WTC11 (cell line): ENCODE data around the gene TNNI2. TPM values are rescaled to one million over a fixed set of nuclear protein-coding genes. Genes with fewer than 3 reads are reported as not detected.

ENCODE experiments used
- ATAC-seq: fragments of 200-7000 bp; cut with Tn5 transposase; 2 replicates; pipeline ENCODE4 v1.10.0; 2021; ENCODE audit warnings: mild to moderate bottlenecking, moderate library complexity
- CTCF ChIA-PET: fragments of 300-600 bp; sonication (Branson Sonifier 250); formaldehyde crosslinking; loops from one replicate; lab custom pipeline; 2021; ENCODE audit warnings: antibody characterized with exemption; lab: Charles Lee
- POLR2A ChIA-PET: fragments of 350-600 bp; sonication (Branson Sonifier 250); formaldehyde crosslinking; loops from one replicate; lab custom pipeline; 2021; ENCODE audit warnings: antibody characterized with exemption; lab: Charles Lee
- DNase-seq: peaks from one replicate; pipeline ENCODE4 v3.0.0; 2021; ENCODE audit warnings: low spot score
- H3K27ac Mint-ChIP-seq: 2 replicates; pipeline ENCODE4 v1.8.0; 2021; ENCODE audit warnings: mixed read lengths
- H3K27me3 Mint-ChIP-seq: 2 replicates; pipeline ENCODE4 v1.8.0; 2021; ENCODE audit warnings: low read depth, mild to moderate bottlenecking, moderate library complexity, mixed read lengths
- H3K36me3 Mint-ChIP-seq: 2 replicates; pipeline ENCODE4 v1.8.0; 2021; ENCODE audit warnings: mixed read lengths
- H3K4me1 Mint-ChIP-seq: 2 replicates; pipeline ENCODE4 v1.8.0; 2022; ENCODE audit warnings: mixed read lengths
- H3K4me3 Mint-ChIP-seq: 2 replicates; pipeline ENCODE4 v1.8.0; 2021; ENCODE audit warnings: mild to moderate bottlenecking, moderate library complexity, mixed read lengths
- H3K9me3 Mint-ChIP-seq: 2 replicates; pipeline ENCODE4 v1.8.0; 2021; ENCODE audit warnings: mixed read lengths
- CBFB ChIP-seq: sonication (generic); formaldehyde crosslinking; IDR thresholded peaks from 2 replicates; pipeline ENCODE4 v1.8.1; 2022; ENCODE audit warnings: mild to moderate bottlenecking, low read depth, missing genetic modification reagents
- CREB1 ChIP-seq: sonication (generic); formaldehyde crosslinking; IDR thresholded peaks from 2 replicates; pipeline ENCODE4 v1.8.0; 2023; ENCODE audit warnings: mild to moderate bottlenecking, missing genetic modification reagents
- ELF4 ChIP-seq: sonication (generic); formaldehyde crosslinking; IDR thresholded peaks from 2 replicates; pipeline ENCODE4 v1.8.1; 2022; ENCODE audit warnings: low read depth, mild to moderate bottlenecking, moderate library complexity, missing genetic modification reagents
- FOXK1 ChIP-seq: sonication (generic); formaldehyde crosslinking; IDR thresholded peaks from 2 replicates; pipeline ENCODE4 v1.8.0; 2022; ENCODE audit warnings: mild to moderate bottlenecking, moderate library complexity, missing genetic modification reagents
- FOXP1 ChIP-seq: sonication (generic); formaldehyde crosslinking; IDR thresholded peaks from 2 replicates; pipeline ENCODE4 v1.8.0; 2022; ENCODE audit warnings: missing genetic modification reagents, mild to moderate bottlenecking, moderate library complexity, borderline replicate concordance
- MYBL2 ChIP-seq: sonication (generic); formaldehyde crosslinking; IDR thresholded peaks from 2 replicates; pipeline ENCODE4 v1.8.1; 2023; ENCODE audit warnings: mild to moderate bottlenecking, moderate library complexity, missing genetic modification reagents
- NR1H2 ChIP-seq: sonication (generic); formaldehyde crosslinking; IDR thresholded peaks from 2 replicates; pipeline ENCODE4 v1.9.0; 2021; ENCODE audit warnings: mild to moderate bottlenecking, moderate library complexity, missing genetic modification reagents
- RELA ChIP-seq: sonication (generic); formaldehyde crosslinking; IDR thresholded peaks from 2 replicates; pipeline ENCODE4 v1.8.1; 2022; ENCODE audit warnings: missing genetic modification reagents, mild to moderate bottlenecking, borderline replicate concordance
- SOX15 ChIP-seq: fragments of 250-450 bp; sonication (Bioruptor Pico); IDR thresholded peaks from 2 replicates; pipeline ENCODE4 v1.9.0; 2021; ENCODE audit warnings: mild to moderate bottlenecking
- SP1 ChIP-seq: sonication (generic); formaldehyde crosslinking; conservative IDR thresholded peaks from 2 replicates; pipeline ENCODE4 v1.8.1; 2022; ENCODE audit warnings: missing genetic modification reagents
- TEAD1 ChIP-seq: sonication (generic); formaldehyde crosslinking; IDR thresholded peaks from 2 replicates; pipeline ENCODE4 v1.8.0; 2022; ENCODE audit warnings: mild to moderate bottlenecking, missing genetic modification reagents
- TP53 ChIP-seq: sonication (generic); formaldehyde crosslinking; IDR thresholded peaks from 2 replicates; pipeline ENCODE4 v1.8.1; 2023; ENCODE audit warnings: mild to moderate bottlenecking, missing genetic modification reagents
- ZNF416 ChIP-seq: fragments of 250-450 bp; sonication (Bioruptor Pico); IDR thresholded peaks from 2 replicates; pipeline ENCODE4 v1.9.0; 2021; ENCODE audit warnings: mild to moderate bottlenecking, inconsistent platforms
- total RNA-seq: library from RNA; stranded (reverse); gene quantifications from 3 replicates; pipeline ENCODE4 v1.2.3, GENCODE V29; 2021
- TF ChIP-seq, protein P1 (sequence below): sonication (generic); formaldehyde crosslinking; IDR thresholded peaks from 2 replicates; pipeline ENCODE4 v1.8.1; 2023; ENCODE audit warnings: mild to moderate bottlenecking, missing genetic modification reagents, borderline replicate concordance
- TF ChIP-seq, protein P2 (sequence below): fragments of 250-450 bp; sonication (Bioruptor Pico); IDR thresholded peaks from 2 replicates; pipeline ENCODE4 v1.8.0; 2021; ENCODE audit warnings: mild to moderate bottlenecking
- TF ChIP-seq, protein P3 (sequence below): sonication (generic); formaldehyde crosslinking; IDR thresholded peaks from 2 replicates; pipeline ENCODE4 v1.8.1; 2023; ENCODE audit warnings: mild to moderate bottlenecking, moderate library complexity, missing genetic modification reagents
- TF ChIP-seq, protein P4 (sequence below): sonication (generic); formaldehyde crosslinking; IDR thresholded peaks from 2 replicates; pipeline ENCODE4 v1.8.1; 2022; ENCODE audit warnings: mild to moderate bottlenecking, moderate library complexity, missing genetic modification reagents
- TF ChIP-seq, protein P5 (sequence below): fragments of 250-450 bp; sonication (Bioruptor Pico); IDR thresholded peaks from 2 replicates; pipeline ENCODE4 v1.9.0; 2021; ENCODE audit warnings: mild to moderate bottlenecking
- TF ChIP-seq, protein P6 (sequence below): sonication (generic); formaldehyde crosslinking; IDR thresholded peaks from 2 replicates; pipeline ENCODE4 v1.8.1; 2023; ENCODE audit warnings: mild to moderate bottlenecking, missing genetic modification reagents

TNNI2 gene
- total RNA-seq, 1 experiment from 2014 or later = not detected

- ChIA-PET POLR2A (no interaction called here), CTCF (interaction anchor here (1.1 to 2.2 kb wide), 6 partner anchors 19 to 199 kb away, joined by 5 to 8 read pairs (median 6); no protein-coding TSS in a partner anchor)
- H3K4me1 Mint-ChIP-seq = no peaks in the 10 kb centered on the region
- peaks cover 2% of the 10 kb centered on the region; the same call in 1 of the 2 replicates for H3K27me3 Mint-ChIP-seq
- H3K36me3 Mint-ChIP-seq = no peaks in the 10 kb centered on the region
- no peak overlapping the region for H3K27ac Mint-ChIP-seq
- H3K9me3 Mint-ChIP-seq = no peaks in the 10 kb centered on the region
- DNase-seq (no peak), ATAC-seq (no peak)
- H3K4me3 Mint-ChIP-seq = no peak overlapping the region
- TF ChIP-seq, protein P1, sequence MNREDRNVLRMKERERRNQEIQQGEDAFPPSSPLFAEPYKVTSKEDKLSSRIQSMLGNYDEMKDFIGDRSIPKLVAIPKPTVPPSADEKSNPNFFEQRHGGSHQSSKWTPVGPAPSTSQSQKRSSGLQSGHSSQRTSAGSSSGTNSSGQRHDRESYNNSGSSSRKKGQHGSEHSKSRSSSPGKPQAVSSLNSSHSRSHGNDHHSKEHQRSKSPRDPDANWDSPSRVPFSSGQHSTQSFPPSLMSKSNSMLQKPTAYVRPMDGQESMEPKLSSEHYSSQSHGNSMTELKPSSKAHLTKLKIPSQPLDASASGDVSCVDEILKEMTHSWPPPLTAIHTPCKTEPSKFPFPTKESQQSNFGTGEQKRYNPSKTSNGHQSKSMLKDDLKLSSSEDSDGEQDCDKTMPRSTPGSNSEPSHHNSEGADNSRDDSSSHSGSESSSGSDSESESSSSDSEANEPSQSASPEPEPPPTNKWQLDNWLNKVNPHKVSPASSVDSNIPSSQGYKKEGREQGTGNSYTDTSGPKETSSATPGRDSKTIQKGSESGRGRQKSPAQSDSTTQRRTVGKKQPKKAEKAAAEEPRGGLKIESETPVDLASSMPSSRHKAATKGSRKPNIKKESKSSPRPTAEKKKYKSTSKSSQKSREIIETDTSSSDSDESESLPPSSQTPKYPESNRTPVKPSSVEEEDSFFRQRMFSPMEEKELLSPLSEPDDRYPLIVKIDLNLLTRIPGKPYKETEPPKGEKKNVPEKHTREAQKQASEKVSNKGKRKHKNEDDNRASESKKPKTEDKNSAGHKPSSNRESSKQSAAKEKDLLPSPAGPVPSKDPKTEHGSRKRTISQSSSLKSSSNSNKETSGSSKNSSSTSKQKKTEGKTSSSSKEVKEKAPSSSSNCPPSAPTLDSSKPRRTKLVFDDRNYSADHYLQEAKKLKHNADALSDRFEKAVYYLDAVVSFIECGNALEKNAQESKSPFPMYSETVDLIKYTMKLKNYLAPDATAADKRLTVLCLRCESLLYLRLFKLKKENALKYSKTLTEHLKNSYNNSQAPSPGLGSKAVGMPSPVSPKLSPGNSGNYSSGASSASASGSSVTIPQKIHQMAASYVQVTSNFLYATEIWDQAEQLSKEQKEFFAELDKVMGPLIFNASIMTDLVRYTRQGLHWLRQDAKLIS (CRISPR knock-in tag) = no peak
Observed at GRCh38 chr11:1851468-1852180, 12.8 kb downstream of the TNNI2 start.

- H3K27ac Mint-ChIP-seq = no peak overlapping the region
- H3K4me1 Mint-ChIP-seq = no peaks in the 10 kb centered on the region
- H3K4me3 Mint-ChIP-seq = no peak overlapping the region
- ChIA-PET CTCF (interaction anchor here (1.1 to 2.4 kb wide), 4 partner anchors 27 to 200 kb away, joined by 5 to 9 read pairs (median 6); no protein-coding TSS in a partner anchor), POLR2A (no interaction called here)
- H3K36me3 Mint-ChIP-seq = no peaks in the 10 kb centered on the region
- H3K27me3 Mint-ChIP-seq = peaks cover 2% of the 10 kb centered on the region; the same call in 1 of the 2 replicates
- TF ChIP-seq FOXP1 (CRISPR knock-in tag) = no peak
- TF ChIP-seq, protein P2, sequence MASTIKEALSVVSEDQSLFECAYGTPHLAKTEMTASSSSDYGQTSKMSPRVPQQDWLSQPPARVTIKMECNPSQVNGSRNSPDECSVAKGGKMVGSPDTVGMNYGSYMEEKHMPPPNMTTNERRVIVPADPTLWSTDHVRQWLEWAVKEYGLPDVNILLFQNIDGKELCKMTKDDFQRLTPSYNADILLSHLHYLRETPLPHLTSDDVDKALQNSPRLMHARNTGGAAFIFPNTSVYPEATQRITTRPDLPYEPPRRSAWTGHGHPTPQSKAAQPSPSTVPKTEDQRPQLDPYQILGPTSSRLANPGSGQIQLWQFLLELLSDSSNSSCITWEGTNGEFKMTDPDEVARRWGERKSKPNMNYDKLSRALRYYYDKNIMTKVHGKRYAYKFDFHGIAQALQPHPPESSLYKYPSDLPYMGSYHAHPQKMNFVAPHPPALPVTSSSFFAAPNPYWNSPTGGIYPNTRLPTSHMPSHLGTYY (CRISPR knock-in tag) = no peak
- TF ChIP-seq MYBL2 = no peak
- TF ChIP-seq, protein P3, sequence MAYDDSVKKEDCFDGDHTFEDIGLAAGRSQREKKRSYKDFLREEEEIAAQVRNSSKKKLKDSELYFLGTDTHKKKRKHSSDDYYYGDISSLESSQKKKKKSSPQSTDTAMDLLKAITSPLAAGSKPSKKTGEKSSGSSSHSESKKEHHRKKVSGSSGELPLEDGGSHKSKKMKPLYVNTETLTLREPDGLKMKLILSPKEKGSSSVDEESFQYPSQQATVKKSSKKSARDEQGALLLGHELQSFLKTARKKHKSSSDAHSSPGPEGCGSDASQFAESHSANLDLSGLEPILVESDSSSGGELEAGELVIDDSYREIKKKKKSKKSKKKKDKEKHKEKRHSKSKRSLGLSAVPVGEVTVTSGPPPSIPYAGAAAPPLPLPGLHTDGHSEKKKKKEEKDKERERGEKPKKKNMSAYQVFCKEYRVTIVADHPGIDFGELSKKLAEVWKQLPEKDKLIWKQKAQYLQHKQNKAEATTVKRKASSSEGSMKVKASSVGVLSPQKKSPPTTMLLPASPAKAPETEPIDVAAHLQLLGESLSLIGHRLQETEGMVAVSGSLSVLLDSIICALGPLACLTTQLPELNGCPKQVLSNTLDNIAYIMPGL (CRISPR knock-in tag) = no peak
- no peak for TF ChIP-seq TP53
- no peak for TF ChIP-seq SOX15 (CRISPR knock-in tag)
- TF ChIP-seq, protein P4, sequence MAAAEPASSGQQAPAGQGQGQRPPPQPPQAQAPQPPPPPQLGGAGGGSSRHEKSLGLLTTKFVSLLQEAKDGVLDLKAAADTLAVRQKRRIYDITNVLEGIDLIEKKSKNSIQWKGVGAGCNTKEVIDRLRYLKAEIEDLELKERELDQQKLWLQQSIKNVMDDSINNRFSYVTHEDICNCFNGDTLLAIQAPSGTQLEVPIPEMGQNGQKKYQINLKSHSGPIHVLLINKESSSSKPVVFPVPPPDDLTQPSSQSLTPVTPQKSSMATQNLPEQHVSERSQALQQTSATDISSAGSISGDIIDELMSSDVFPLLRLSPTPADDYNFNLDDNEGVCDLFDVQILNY (CRISPR knock-in tag) = no peak
- TF ChIP-seq ZNF416 (CRISPR knock-in tag) = no peak
- TF ChIP-seq CBFB (CRISPR knock-in tag) = no peak
- no peak for TF ChIP-seq NR1H2 (CRISPR knock-in tag)
- no peak for TF ChIP-seq RELA (CRISPR knock-in tag)
- TF ChIP-seq FOXK1 (CRISPR knock-in tag) = no peak
- TF ChIP-seq, protein P5, sequence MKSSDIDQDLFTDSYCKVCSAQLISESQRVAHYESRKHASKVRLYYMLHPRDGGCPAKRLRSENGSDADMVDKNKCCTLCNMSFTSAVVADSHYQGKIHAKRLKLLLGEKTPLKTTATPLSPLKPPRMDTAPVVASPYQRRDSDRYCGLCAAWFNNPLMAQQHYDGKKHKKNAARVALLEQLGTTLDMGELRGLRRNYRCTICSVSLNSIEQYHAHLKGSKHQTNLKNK (CRISPR knock-in tag) = no peak
- TF ChIP-seq CREB1 = no peak
- TF ChIP-seq SP1 (CRISPR knock-in tag) = no peak
- TF ChIP-seq ELF4 (CRISPR knock-in tag) = no peak
- TF ChIP-seq, protein P6, sequence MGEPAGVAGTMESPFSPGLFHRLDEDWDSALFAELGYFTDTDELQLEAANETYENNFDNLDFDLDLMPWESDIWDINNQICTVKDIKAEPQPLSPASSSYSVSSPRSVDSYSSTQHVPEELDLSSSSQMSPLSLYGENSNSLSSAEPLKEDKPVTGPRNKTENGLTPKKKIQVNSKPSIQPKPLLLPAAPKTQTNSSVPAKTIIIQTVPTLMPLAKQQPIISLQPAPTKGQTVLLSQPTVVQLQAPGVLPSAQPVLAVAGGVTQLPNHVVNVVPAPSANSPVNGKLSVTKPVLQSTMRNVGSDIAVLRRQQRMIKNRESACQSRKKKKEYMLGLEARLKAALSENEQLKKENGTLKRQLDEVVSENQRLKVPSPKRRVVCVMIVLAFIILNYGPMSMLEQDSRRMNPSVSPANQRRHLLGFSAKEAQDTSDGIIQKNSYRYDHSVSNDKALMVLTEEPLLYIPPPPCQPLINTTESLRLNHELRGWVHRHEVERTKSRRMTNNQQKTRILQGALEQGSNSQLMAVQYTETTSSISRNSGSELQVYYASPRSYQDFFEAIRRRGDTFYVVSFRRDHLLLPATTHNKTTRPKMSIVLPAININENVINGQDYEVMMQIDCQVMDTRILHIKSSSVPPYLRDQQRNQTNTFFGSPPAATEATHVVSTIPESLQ (CRISPR knock-in tag) = no peak
- no peak for TF ChIP-seq TEAD1
- no peak for ATAC-seq
- no peak for DNase-seq
- no peaks in the 10 kb centered on the region for H3K9me3 Mint-ChIP-seq
Observed at GRCh38 chr11:1852271-1852876, 13.6 kb downstream of the TNNI2 start.
